ENCODE measurements around the gene ECD.

GRCh38 chr10:73096041-73096448 lies 71.8 kb downstream of the ECD start:
- no peak for TF ChIP-seq EZH2phosphoT487 (IDR thresholded peaks at IDR 0.05; ENCODE audit: low read depth)
- no peak for TF ChIP-seq CTCF (IDR thresholded peaks at IDR 0.05; ENCODE audit: low read depth, low read length)

Data from OCI-LY3 (cell line).